Spleen (tissue), 7 donors: ENCODE measurements around the gene SCO1.
A peak's percentile ranks its signal among the peaks of the same experiment; 100 is the strongest.

Experiments used
- POLR2A ChIP-seq, 3 donors: fragments of 450-650 bp; IDR thresholded peaks; one replicate each; pipeline ENCODE4 v1.5.1; 2017; ENCODE audit warnings: antibody characterized with exemption in 3 of 3, mild to moderate bottlenecking in 1 of 3
- POLR2AphosphoS5 ChIP-seq, 3 donors: sonication (generic); formaldehyde crosslinking; IDR thresholded peaks; one replicate each; pipeline ENCODE4 v1.5.1; 2017; ENCODE audit warnings: antibody characterized with exemption in 3 of 3
- TF ChIP-seq, protein P1 (sequence below), 11 experiments: fragments of 200-600 bp in 7 of 11; fragments of 450-650 bp in 4 of 11; sonication (generic) in 4 of 11; IDR thresholded peaks in 8 of 11; conservative IDR thresholded peaks in 3 of 11; 1 replicate in 7 of 11; 2 replicates in 4 of 11; pipeline versions ENCODE4 v1.4.0 to v1.8.0; 2016 to 2021; ENCODE audit warnings: antibody characterized with exemption in 11 of 11, inconsistent platforms in 4 of 11, mild to moderate bottlenecking in 1 of 11
- donor health status: DM: no; HTN: no; CAD: no; lungs with moderate emphysema.
- donor health status: DM: no; HTN: no; CAD: no.
- donor health status: DM: no; HTN: no; CAD: no.

DNA sequence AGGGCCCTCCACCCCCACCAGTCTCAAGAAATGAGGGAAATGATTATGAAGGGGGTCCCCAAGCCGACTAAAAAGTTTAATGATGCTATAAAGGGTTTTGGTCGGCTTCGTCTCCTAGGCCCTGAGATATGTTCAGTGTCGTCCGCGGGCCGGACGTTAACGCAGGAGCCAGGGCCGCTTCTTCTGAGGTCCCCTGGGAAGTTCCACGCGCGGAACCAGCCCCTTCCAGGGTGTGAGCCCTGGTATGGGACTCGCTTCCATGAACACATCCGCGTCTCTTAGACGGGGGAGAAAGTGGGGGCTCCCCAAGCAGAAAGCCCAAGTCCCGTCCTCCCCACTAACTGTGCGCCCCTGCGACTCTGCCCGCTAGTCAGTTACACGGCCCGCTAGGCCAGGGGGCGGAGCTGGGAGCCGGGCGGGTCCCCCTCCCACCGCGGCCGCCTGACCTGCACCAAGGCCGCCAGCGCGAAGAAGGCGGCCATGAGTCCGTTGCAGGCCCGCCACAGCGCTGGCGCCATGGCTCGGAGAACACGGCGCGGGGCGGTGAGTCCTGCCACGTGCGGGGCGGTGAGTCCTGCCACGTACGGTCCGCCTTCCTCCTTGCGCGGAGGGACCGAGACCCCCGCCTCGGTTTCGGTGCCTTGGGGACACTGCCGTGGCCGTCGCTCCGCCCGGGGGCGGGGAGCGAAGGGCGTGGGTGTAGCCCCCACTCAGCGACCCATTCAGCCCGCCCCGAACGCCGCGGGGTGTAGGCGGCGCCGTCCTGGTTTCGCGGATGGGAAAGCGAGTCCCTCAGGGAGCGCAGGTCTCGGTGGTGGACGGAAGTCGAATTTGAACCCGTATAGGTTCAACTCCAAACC lies 32.2 kb upstream of the SCO1 start, which contains the start of gene TMEM220:
- TF ChIP-seq, protein P1, sequence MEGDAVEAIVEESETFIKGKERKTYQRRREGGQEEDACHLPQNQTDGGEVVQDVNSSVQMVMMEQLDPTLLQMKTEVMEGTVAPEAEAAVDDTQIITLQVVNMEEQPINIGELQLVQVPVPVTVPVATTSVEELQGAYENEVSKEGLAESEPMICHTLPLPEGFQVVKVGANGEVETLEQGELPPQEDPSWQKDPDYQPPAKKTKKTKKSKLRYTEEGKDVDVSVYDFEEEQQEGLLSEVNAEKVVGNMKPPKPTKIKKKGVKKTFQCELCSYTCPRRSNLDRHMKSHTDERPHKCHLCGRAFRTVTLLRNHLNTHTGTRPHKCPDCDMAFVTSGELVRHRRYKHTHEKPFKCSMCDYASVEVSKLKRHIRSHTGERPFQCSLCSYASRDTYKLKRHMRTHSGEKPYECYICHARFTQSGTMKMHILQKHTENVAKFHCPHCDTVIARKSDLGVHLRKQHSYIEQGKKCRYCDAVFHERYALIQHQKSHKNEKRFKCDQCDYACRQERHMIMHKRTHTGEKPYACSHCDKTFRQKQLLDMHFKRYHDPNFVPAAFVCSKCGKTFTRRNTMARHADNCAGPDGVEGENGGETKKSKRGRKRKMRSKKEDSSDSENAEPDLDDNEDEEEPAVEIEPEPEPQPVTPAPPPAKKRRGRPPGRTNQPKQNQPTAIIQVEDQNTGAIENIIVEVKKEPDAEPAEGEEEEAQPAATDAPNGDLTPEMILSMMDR (IDR thresholded peaks at IDR 0.05 in 8 of 11, conservative IDR thresholded peaks at IDR 0.05 in 3 of 11): no peak
- TF ChIP-seq POLR2AphosphoS5 (IDR thresholded peaks at IDR 0.05) (peak; percentile 83 to 90 (median 90)), POLR2A (IDR thresholded peaks at IDR 0.05) (peak in 1 of 3 donors; percentile 61)
